Eye (tissue), 1 donor: ENCODE data around the gene PSTK.
A peak's percentile ranks its signal among the peaks of the same experiment; 100 is the strongest.

Experiments
- DNase-seq: peaks from one replicate; pipeline ENCODE4 v3.0.0-alpha.2; 2015

Gene PSTK

GRCh38 chr10:122993797-122994336, 13.7 kb downstream of the PSTK start:
- DNase-seq, result no peak

GRCh38 chr10:122995936-122996335, 15.7 kb downstream of the PSTK start:
- DNase-seq, result no peak

DNA sequence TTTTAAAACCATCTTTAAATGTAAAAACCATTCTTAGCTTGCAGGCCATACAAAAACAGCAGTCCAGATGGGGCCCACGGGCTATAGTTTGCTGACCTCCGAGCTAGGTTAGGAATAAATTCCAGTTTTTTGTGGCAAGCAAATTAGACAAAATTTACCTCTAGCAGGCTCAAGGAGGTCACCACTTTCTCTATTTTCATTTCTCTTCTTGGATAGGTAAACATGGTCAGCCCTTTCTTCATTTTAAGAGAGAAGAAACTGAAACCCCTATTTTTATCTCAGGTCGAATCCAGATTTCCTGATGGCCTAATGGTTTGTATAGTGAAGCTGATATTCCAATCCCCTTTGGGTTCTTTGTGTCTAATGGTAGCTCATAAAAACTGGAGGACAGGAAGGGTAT, 17.7 kb downstream of the PSTK start:
- DNase-seq, result no peak

DNA sequence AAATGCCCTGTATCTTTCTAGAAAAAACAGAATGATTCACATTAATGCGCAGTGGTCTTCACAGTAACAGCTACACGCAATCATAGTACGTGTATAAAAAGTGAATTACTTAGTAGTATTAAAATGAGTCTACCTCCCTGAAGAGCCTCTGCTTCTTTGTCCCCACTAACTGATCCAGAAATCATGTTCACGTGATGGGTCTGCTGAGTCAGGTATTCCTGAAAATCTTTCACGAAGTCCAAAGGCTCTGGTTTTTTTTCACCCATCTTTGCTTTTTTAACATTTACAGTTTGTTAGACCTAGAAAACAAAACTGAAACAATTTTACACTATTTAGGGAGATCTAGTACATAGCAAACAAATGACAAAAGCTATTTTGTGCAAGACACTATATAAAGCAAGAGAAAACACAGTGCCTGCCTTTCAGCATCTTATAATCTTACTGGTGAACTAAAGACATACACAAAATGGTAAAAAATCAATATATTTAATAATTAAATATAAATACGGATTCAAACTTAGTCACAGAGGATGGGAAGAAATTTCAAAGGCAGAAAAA, 18.2 kb downstream of the PSTK start:
- no peak for DNase-seq

- DNase-seq, result no peak
Measured at GRCh38 chr10:122998934-122999333, 18.7 kb downstream of the PSTK start.

DNA sequence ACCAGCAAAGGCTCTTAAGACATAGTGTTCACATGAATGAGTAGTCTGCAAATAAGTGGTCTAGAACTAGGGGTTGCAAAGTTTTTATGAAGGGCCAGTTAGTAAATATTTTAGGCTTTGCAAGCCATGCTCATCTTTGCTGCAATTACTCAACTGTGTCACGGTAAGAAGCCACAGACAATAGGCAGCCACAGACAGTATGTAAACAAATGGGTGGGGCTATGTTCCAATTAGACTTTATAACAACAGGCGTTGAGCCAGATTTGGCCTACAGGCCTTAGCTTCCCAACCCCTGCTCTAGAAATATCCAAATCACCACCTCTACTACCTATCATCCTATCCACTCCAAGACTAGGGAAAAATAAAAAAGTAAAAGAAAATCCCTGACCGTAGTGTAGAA, 19.1 kb downstream of the PSTK start:
- no peak for DNase-seq

DNA sequence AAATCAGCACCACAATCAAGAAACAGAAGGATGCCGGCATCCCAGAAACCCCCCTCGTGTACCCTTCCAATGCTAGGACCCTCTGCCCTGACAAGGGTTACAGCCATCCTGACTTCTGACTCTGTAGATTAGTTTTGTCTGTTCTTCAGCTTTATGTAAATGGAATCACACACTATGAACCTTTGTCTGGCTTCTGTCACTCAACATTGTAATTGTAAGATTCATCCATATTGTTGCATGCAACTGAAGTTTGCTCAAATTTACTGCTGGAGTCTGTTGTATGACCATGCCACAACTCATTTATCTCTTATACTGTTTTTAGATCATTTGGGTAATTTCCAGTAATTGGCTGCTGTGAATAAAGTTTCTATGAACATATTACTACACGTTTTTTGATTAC, 20.0 kb downstream of the PSTK start:
- DNase-seq, result no peak

- no peak for DNase-seq
Measured at GRCh38 chr10:123001370-123001769, 21.2 kb downstream of the PSTK start.

DNA sequence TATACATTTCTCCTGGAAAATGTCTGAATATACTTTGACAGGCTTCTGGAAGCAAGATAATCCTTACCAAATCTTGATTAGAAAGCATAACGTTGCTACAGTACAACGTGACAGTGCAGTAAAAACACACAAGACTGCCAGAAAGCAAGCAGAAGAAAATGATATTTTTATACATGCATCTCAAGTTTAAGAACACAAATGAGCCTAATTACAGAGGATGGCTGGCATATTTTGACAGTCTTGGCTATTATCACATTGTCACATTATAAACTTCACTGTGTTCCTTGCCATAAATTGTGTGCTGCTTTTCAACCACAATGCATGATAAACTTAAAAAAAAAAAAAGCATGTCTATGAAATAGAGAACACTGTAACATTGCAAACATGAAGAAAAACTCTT, 24.1 kb downstream of the PSTK start:
- no peak for DNase-seq

DNA sequence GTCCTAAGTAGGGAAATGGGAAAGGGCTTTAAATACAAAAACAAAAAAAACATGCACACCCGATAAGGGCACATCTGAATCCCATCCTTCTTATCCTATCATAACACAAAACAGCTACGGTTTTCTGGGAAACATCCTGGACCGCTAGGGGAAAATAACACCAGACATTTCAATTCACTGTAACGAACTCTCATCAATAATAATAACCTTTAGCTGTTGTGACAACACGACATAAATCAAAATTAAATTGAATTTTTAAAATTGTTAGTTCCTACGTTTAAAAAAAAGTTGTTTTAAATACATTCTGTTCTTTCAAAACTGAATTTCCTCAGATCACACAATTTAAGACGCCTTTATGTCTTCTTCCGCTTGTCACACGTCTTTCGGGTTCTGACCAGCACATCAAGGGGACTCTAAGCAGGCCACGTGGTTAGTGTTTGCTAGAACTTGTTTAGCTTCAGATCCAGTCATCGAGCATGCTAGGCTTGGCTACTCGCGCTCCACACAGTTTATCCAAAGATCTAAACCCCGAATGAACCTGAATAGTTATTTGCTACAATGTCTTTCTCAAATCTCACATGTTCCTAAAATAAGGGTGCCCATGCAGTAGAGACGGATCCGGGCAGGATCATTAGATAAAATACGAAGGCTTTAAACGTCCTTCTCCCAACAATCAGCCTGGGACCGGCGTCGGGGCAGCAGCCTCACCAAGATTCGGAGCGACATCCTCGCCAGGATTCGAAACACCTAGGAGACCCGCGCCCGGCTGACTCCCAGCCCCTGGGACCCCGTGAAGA, 27.6 kb downstream of the PSTK start:
- peak; percentile 75 for DNase-seq

GRCh38 chr10:123008355-123009104, 28.3 kb downstream of the PSTK start, which contains the start of the genes ACADSB and IKZF5:
ACADSB (plus strand) TSS chr10:123009006; CDS start chr10:123009030, 24 bp downstream.
IKZF5 (minus strand) TSS chr10:123008795; CDS start chr10:122998625, 10,170 bp downstream.
- DNase-seq, result peak; percentile 99

- DNase-seq, result no peak
Measured at GRCh38 chr10:123009105-123009820, 29.1 kb downstream of the PSTK start.

DNA sequence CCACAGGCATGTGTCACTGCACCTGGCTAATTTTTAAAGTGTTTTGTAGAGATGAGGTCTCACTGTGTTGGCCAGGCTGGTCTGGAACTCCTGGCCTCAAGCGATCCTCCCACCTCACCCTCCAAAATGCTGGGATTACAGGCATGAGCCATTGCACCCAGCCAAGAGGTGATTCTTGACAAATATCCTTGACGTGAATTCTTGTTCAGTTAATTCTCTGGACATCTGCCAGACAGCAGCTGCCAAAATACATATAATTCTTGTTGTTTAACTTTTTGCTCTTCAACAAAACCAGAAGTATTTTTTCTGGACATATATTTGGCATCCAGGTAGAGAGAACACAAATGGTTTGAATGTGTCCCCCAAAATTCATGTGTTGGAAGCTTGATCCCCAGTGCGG, 31.8 kb downstream of the PSTK start:
- DNase-seq, result no peak

GRCh38 chr10:123013456-123014419, 33.5 kb downstream of the PSTK start:
- DNase-seq, result no peak

DNA sequence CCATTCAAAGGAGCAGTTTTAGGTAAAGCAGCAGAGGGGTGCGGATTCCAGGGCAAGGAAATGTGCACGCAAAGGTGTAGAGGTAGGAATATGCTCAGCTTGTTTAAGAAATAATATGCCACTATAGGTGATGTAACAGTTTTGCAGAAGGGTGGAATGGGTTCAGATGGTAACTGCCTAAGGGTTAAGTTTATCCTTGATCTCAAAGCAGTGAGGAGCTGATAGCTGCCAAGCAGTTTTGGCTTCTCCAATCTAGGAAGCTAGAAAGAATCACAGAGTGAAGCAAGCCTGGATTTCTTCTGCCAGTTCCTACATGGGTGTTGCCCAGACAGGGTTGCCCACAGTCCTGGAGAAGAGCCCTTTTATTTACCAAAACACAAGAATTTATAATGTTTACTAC, 34.6 kb downstream of the PSTK start:
- no peak for DNase-seq

GRCh38 chr10:123016228-123016627, 36.0 kb downstream of the PSTK start:
- no peak for DNase-seq

DNA sequence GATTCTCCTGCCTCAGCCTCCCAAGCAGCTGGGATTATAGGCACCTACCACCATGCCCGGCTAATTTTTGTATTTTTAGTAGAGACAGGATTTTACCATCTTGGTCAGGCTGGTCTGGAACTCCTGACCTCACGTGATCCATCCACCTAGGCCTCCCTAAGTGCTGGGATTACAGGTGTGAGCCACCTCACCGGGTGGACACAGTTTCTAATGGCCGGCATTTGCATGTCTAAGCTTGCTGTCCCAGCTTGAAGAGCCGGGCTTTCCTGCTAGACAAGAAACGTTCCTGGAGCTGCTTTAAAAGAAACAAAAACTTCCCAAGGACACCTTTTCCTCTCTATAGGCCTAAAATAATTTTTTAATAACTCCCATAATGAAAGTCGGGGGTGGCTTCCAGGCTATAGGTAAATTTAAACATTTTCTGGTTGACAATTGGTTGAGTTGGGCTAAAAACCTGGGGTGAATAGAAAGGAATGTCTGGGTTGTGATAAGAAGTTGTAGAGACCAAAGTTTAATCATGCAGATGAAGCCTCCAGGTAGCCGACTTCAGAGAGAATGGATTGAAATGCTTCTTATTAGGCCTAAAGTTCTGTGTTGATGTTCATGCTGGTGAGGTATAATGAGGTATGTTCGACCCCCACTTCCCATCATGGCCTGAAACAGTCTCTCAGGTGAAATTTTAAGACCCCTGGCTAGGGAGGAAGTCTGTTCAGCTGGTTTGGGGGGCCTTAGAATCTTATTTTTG, 37.4 kb downstream of the PSTK start:
- DNase-seq, result no peak

DNA sequence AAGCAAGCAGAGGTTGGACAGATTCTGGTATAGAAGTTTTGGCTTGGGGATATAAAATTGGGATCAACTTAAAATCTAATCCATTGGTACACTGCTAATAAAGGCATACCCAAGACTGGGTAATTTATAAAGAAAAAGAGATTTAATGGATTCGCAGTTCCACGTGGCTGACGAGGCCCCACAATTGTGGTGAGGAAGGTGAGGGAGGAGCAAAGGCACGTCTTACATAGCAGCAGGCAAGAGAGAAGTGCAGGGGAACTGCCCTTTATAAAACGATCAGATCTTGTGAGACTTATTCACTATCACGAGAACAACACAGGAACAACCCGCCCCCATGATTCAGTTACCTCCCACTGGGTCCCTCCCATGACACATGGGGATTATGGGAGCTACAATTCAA, 38.3 kb downstream of the PSTK start:
- no peak for DNase-seq

DNA sequence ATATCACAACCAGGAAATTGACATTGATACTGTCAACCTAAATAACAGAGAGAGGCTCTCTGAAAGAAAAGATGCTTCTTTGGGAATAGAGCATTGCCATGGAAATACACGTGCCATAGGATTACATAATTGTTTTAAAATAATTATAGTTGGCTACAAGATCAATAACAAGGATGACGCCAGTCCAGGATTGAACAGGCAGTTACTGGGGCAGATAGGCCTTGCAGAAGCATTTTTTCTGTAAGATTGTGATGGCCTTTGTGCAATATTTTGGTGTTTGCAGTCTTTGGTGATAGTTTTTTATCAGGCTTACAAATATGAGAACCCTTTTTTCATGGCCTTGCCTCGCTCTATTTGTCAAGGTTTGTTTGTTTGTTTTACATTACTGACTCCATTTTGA, 39.1 kb downstream of the PSTK start:
- DNase-seq, result no peak

- DNase-seq, result no peak
Measured at GRCh38 chr10:123019941-123020703, 39.9 kb downstream of the PSTK start.
